Measurements from ENCODE around the gene UPP2.

The UPP2 gene

DNA sequence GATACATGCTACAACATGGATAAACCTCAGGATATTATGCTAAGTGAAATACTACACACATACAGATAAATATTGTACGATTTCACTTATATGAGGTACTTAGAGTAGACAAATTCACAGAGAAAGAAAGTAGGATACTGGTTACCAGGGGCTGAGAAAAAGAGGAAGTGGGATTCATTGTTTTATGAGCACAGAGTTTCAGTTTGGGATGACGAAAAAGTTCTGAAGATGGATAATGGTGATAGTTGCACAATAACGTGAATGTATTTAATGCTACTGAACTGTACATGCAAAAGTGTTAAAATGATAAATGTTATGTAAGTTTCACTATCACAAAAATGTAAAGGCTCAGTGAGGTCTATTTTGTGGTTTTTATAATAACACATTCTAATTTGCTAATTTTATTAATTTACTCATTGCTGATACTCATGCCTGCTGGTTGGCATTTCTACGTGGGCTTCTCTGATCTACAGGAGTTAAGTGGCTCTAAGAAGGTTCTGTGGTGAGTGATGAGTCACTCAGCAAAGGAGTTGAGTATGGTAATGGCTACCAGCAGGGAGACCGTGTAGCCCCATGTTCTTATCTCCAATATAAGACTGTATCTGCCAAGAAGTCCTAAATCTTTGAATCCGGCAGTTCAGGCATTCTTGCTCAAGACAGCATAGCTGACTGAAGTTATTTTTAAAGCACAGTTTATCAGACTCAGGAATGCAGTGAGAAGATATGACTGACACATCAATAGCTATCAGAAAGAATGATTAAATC is 41.1 kb downstream of the UPP2 start:
- no peak for DNase-seq

DNA sequence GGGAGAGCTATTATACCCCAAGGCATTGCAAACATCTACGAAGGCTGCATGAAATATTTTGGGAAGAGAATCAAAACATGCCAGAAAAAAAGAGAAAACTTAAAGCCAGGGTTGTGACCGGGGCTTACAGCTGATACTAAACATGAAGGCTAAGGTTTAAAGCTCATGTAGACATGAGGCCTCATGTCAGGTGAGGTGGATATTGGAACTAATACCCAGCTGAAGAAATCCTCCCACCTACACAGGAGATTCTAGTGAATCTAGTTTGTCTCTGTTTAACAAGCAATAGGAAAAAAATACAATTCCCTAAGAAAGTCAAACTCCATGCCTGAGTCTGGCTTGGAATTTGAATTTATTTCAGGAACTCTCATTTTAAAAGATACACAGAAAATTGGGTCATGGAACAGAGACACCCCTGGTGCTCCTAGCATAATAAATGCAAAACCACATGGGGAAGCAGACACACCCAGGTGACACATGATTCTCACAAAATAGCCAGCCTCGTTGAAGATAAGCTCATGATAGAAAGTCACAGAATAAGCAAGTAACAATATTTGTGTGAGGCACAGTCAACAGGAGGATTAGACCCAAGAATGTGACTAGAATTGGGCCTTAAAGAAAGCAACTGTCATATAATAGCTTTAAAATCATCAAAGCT is 42.2 kb downstream of the UPP2 start:
- no peak for DNase-seq

GRCh38 chr2:158144914-158145625 is 43.4 kb downstream of the UPP2 start:
- no peak for DNase-seq

- DNase-seq, result no peak
Observed at GRCh38 chr2:158153270-158154015, 51.8 kb downstream of the UPP2 start.

DNA sequence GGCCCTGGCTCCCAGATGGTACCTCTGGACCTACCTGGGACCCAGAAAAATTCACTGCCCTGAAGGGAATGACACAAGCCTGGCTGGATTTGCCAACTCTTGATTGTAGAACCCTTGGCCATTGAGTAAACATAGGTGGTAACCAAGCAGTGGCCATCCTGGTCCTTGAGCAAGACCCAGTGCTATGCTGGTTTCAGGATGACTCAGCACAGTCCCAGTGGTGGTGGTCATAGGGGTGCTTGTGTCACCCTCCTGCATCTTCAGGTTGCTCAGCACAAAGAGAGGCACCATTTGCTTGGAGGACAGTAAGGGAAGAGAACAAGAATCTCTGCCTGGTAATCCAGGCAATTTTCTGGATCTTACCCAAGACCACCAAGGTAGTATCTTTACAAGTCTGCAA is 52.9 kb downstream of the UPP2 start:
- DNase-seq, result no peak

GRCh38 chr2:158172719-158173118 is 71.0 kb downstream of the UPP2 start:
- DNase-seq, result no peak

DNA sequence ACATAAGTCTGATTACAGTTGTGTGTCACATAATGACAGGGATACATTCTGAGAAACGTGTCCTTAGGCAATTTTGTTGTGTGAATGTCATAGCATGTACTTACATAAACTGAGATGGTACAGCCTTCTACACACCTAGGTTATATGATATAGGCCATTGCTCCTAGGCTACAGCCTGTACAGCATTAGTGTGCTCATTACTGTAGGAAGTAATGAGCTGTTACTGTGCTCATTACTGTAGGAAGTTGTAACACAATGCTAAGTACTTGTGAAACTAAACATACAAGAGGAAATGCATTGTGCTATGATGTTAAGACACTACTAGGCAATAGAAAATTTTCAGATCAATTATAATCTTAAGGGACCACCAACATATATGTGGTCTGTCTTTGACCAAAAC is 72.8 kb downstream of the UPP2 start:
- DNase-seq, result peak in 1 of 5 experiments; percentile 11

DNA sequence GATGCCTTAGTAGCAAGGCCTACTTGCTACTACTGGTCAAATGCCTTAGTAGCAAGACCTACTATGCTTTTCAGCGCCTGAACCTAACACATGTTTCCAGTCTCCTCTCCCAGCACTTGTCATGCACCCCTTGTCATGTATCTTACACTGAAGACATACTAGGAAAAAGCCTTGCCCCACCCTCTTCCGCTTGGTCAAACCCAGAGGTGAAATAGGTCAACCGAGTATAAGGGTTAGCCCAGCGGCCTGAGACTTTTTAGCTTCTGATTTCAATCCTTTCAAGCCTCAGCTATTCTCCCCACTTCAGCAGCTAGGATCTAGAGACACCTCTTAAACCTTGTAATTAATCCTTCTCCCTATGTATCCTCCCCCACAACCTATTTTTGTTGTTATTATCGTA is 73.3 kb downstream of the UPP2 start:
- no peak for DNase-seq

- DNase-seq, result no peak
Observed at GRCh38 chr2:158178646-158179045, 77.0 kb downstream of the UPP2 start.

DNA sequence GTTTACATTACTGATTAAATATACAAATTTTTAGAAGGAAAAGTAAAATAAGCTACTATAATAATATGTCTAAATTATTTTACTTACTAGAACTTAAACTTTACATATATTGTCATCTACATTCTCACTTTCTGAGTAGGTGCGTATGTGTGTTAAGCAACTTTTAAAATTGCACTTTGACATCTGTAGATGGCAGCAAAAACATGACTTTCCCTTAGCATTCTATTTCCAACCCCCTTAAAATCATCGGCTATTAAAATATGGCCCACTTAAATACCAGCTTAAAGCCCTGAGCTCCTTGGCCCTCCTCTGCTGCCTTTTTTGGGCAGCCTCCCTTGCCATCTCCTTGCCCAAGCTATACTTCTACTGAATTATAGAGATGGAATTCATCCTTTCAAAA is 78.0 kb downstream of the UPP2 start:
- no peak for DNase-seq

DNA sequence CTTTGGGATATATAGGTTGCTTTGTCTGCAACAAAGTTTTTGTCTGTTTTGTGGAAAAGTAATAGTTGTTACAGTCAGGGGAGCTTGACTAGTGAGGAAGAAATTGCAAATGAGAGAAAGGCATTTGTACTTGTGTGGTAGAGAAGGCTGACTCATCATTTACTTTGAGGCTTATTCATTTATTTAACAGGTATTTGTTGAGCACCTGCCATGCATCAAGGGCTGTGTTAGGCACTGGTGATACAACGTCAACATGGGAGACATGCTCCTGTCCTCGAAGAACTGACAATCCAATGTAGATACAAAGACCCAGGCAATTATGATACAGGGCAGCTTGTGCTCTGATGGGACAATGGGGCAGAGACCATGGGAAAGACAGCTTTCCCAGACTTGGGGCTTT is 79.5 kb downstream of the UPP2 start:
- DNase-seq, result no peak

DNA sequence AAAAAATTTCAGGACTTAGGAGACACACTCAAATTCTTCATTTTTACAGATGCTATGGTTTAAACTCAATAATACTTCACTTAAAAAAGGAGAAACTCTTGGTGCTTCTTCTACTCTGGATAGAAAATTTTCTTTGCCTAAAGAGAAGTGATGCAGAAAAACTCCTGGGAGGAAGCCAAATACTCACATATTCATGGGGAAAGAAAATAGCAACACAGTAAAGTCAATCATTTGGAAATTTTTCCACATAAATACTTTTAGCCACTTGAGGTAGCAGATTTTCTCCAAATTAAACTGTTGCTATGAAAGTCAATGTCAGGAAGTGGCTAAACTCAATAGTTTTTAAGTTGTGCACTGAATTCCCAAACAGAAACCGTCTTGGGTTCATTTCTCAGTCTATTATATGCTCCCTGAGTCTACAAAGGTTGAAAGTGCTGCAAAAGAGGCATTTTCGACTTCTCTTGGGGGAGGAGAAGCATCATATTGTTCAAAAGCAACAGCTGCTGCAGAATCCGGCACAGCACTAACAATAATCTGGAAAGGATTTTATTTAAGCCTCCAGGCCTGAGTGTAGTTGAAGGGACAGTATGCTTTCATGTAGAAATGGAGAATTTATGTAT is 81.1 kb downstream of the UPP2 start:
- DNase-seq, result no peak

GRCh38 chr2:158184001-158184400 is 82.3 kb downstream of the UPP2 start:
- no peak for DNase-seq

- DNase-seq, result no peak
Observed at GRCh38 chr2:158184556-158185343, 83.1 kb downstream of the UPP2 start.

Data from T-helper 2 cell (primary cell).